HEK293 (cell line): ENCODE results near the gene ALDOA.

ENCODE experiments used
- HOXA7 ChIP-seq: sonication (generic); formaldehyde crosslinking; IDR thresholded peaks from 2 replicates; pipeline ENCODE4 v1.8.1; 2022; ENCODE audit warnings: missing genetic modification reagents, borderline replicate concordance
- MZF1 ChIP-seq: fragments of 450-650 bp; formaldehyde crosslinking; IDR thresholded peaks from 2 replicates; pipeline ENCODE4 v1.5.1; 2017; ENCODE audit warnings: missing biosample characterization, missing genetic modification characterization, borderline replicate concordance
- ZNF18 ChIP-seq: fragments of 450-650 bp; formaldehyde crosslinking; IDR thresholded peaks from 2 replicates; pipeline ENCODE4 v1.5.1; 2016; ENCODE audit warnings: missing biosample characterization, missing genetic modification characterization
- TF ChIP-seq, protein P1 (sequence below): fragments of 450-650 bp; formaldehyde crosslinking; IDR thresholded peaks from 2 replicates; pipeline ENCODE4 v1.5.1; 2016; ENCODE audit warnings: missing biosample characterization, missing genetic modification characterization

GRCh38 chr16:30025156-30025555 is 40.4 kb upstream of the ALDOA start:
- TF ChIP-seq HOXA7 (CRISPR knock-in tag) (no peak), MZF1 (tag by site-specific recombination) (no peak), ZNF18 (tag by site-specific recombination) (no peak)
- TF ChIP-seq, protein P1, sequence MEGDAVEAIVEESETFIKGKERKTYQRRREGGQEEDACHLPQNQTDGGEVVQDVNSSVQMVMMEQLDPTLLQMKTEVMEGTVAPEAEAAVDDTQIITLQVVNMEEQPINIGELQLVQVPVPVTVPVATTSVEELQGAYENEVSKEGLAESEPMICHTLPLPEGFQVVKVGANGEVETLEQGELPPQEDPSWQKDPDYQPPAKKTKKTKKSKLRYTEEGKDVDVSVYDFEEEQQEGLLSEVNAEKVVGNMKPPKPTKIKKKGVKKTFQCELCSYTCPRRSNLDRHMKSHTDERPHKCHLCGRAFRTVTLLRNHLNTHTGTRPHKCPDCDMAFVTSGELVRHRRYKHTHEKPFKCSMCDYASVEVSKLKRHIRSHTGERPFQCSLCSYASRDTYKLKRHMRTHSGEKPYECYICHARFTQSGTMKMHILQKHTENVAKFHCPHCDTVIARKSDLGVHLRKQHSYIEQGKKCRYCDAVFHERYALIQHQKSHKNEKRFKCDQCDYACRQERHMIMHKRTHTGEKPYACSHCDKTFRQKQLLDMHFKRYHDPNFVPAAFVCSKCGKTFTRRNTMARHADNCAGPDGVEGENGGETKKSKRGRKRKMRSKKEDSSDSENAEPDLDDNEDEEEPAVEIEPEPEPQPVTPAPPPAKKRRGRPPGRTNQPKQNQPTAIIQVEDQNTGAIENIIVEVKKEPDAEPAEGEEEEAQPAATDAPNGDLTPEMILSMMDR, result no peak
